H1 (cell line): ENCODE data around the gene PWP1. TPM values are rescaled to one million over a fixed set of nuclear protein-coding genes. Genes with fewer than 3 reads are reported as not detected.

Experiments used
- CTCF ChIA-PET: fragments of 300-600 bp; sonication (Branson Sonifier 250); formaldehyde crosslinking; loops from one replicate; lab custom pipeline; 2021; ENCODE audit not compliant: partially characterized antibody; lab: Charles Lee
- POLR2A ChIA-PET: fragments of 300-600 bp; sonication (Branson Sonifier 250); formaldehyde crosslinking; loops from one replicate; lab custom pipeline; 2021; ENCODE audit warnings: inconsistent platforms; ENCODE audit not compliant: partially characterized antibody; lab: Charles Lee
- DNase-seq, 2 experiments: peaks; one replicate each; pipeline versions ENCODE4 v3.0.0 to v3.0.0-alpha.2; 2010 to 2022; ENCODE audit warnings: low spot score in 2 of 2, low read depth in 1 of 2, mixed read lengths in 1 of 2
- FAIRE-seq: peaks from 2 replicates; lab custom pipeline; 2011; peaks lifted over from hg19 to GRCh38; lab: Jason Lieb, UNC
- H2AFZ ChIP-seq: 2 replicates; pipeline ENCODE4 v1.8.1; 2012; ENCODE audit warnings: low read length, inconsistent platforms
- H2AK5ac ChIP-seq: 2 replicates; pipeline ENCODE4 v1.6.1; 2013; ENCODE audit warnings: low read depth, low read length
- H2BK120ac ChIP-seq: replicated peaks from 2 replicates; pipeline ENCODE3; 2013; ENCODE audit warnings: low read depth, low read length, inconsistent platforms
- H2BK12ac ChIP-seq: 2 replicates; pipeline ENCODE4 v1.6.1; 2013; ENCODE audit warnings: low read depth, low read length
- H2BK15ac ChIP-seq: 2 replicates; pipeline ENCODE4 v1.6.1; 2013; ENCODE audit warnings: low read length
- H2BK20ac ChIP-seq: 2 replicates; pipeline ENCODE4 v1.6.1; 2013; ENCODE audit warnings: low read length
- H2BK5ac ChIP-seq: 2 replicates; pipeline ENCODE4 v1.6.1; 2013; ENCODE audit warnings: low read depth, low read length
- H3K14ac ChIP-seq: 2 replicates; pipeline ENCODE4 v1.6.1; 2013; ENCODE audit warnings: inconsistent platforms; ENCODE audit not compliant: insufficient read length
- H3K18ac ChIP-seq: 2 replicates; pipeline ENCODE4 v1.6.1; 2013; ENCODE audit warnings: low read length; ENCODE audit errors: extremely low read depth
- H3K23ac ChIP-seq: 2 replicates; pipeline ENCODE4 v1.6.1; 2013; ENCODE audit warnings: inconsistent platforms; ENCODE audit not compliant: insufficient read length
- H3K23me2 ChIP-seq: 2 replicates; pipeline ENCODE4 v1.6.1; 2013; ENCODE audit warnings: low read depth, low read length
- H3K27ac ChIP-seq: 2 replicates; pipeline ENCODE4 v1.6.1; 2011; ENCODE audit warnings: low read depth, low read length, inconsistent platforms
- H3K27me3 ChIP-seq, 4 experiments: replicated peaks in 1 of 4; 1 replicate in 1 of 4; 2 replicates in 3 of 4; pipeline versions ENCODE4 v1.6.1 to v1.8.1; 2011 to 2013; ENCODE audit warnings: low read length in 3 of 4, mild to moderate bottlenecking in 3 of 4, inconsistent platforms in 2 of 4, mixed read lengths in 2 of 4, moderate library complexity in 1 of 4; ENCODE audit not compliant: control insufficient read depth in 3 of 4, insufficient read depth in 3 of 4; ENCODE audit errors: extremely low read depth in 1 of 4
- H3K36me3 ChIP-seq, 4 experiments: 2 replicates each; pipeline versions ENCODE4 v1.6.1 to v1.8.1; 2011 to 2013; ENCODE audit warnings: mild to moderate bottlenecking in 4 of 4, low read length in 3 of 4, moderate library complexity in 2 of 4, control low read depth in 1 of 4, inconsistent platforms in 1 of 4; ENCODE audit not compliant: insufficient read depth in 4 of 4, control insufficient read depth in 2 of 4
- H3K4ac ChIP-seq: replicated peaks from 2 replicates; pipeline ENCODE3; 2013; ENCODE audit warnings: low read length, low read depth, mixed read lengths, inconsistent platforms; ENCODE audit not compliant: insufficient read length
- H3K4me1 ChIP-seq, 4 experiments: replicated peaks in 1 of 4; 1 replicate in 1 of 4; 2 replicates in 3 of 4; pipeline versions ENCODE4 v1.6.1 to v1.8.1; 2011 to 2013; ENCODE audit warnings: low read length in 3 of 4, inconsistent platforms in 2 of 4, mixed read lengths in 1 of 4; ENCODE audit not compliant: insufficient read depth in 4 of 4, control insufficient read depth in 3 of 4
- H3K4me2 ChIP-seq, 2 experiments: 2 replicates each; pipeline versions ENCODE4 v1.6.1 to v1.8.1; 2011 to 2013; ENCODE audit warnings: low read depth in 2 of 2, low read length in 2 of 2, control low read depth in 1 of 2, inconsistent platforms in 1 of 2, mild to moderate bottlenecking in 1 of 2; ENCODE audit not compliant: insufficient read depth in 1 of 2
- H3K4me3 ChIP-seq, 4 experiments: fragments of 200-600, 300-600 bp in 1 of 4; sonication (generic), shearing (Covaris generic), sonication (Bioruptor Twin) in 1 of 4; 2 replicates each; pipeline versions ENCODE4 v1.5.1 to v1.8.1; 2011 to 2016; ENCODE audit warnings: low read length in 4 of 4, low read depth in 3 of 4, control low read depth in 2 of 4, inconsistent platforms in 2 of 4, mild to moderate bottlenecking in 2 of 4, mixed read lengths in 1 of 4, moderate library complexity in 1 of 4; ENCODE audit not compliant: insufficient read depth in 2 of 4; ENCODE audit errors: extremely low read depth in 1 of 4
- H3K56ac ChIP-seq: replicated peaks from 2 replicates; pipeline ENCODE3; 2013; ENCODE audit warnings: low read depth, mild to moderate bottlenecking, mixed read lengths, low read length, inconsistent platforms; ENCODE audit not compliant: insufficient read length
- H3K79me1 ChIP-seq: 2 replicates; pipeline ENCODE4 v1.6.1; 2013; ENCODE audit warnings: low read depth, low read length, control low read depth
- H3K79me2 ChIP-seq, 2 experiments: 2 replicates each; pipeline versions ENCODE4 v1.6.1 to v1.8.1; 2012 to 2013; ENCODE audit warnings: low read length in 2 of 2, mild to moderate bottlenecking in 2 of 2, inconsistent platforms in 1 of 2; ENCODE audit not compliant: insufficient read depth in 2 of 2, control insufficient read depth in 1 of 2
- H3K9ac ChIP-seq, 4 experiments: replicated peaks in 1 of 4; 1 replicate in 1 of 4; 2 replicates in 3 of 4; pipeline versions ENCODE4 v1.6.1 to v1.8.1; 2011 to 2013; ENCODE audit warnings: low read depth in 3 of 4, low read length in 3 of 4, control low read depth in 2 of 4, mild to moderate bottlenecking in 2 of 4, moderate library complexity in 2 of 4, inconsistent platforms in 1 of 4; ENCODE audit errors: extremely low read depth in 1 of 4
- H3K9me3 ChIP-seq, 2 experiments: 2 replicates each; pipeline versions ENCODE4 v1.6.1 to v1.8.1; 2012 to 2013; ENCODE audit warnings: mild to moderate bottlenecking in 2 of 2, moderate library complexity in 2 of 2, control low read depth in 1 of 2, inconsistent platforms in 1 of 2, low read depth in 1 of 2, low read length in 1 of 2, mixed read lengths in 1 of 2; ENCODE audit not compliant: insufficient read depth in 2 of 2
- H4K20me1 ChIP-seq, 2 experiments: replicated peaks in 1 of 2; 2 replicates each; pipeline versions ENCODE3 to v1.8.1; 2011 to 2013; ENCODE audit warnings: inconsistent platforms in 2 of 2, low read length in 2 of 2, mild to moderate bottlenecking in 1 of 2; ENCODE audit not compliant: insufficient read depth in 2 of 2, control insufficient read depth in 1 of 2
- H4K5ac ChIP-seq: 2 replicates; pipeline ENCODE4 v1.6.1; 2013; ENCODE audit warnings: low read length, low read depth, mixed read lengths, inconsistent platforms; ENCODE audit not compliant: insufficient read length
- H4K8ac ChIP-seq: 2 replicates; pipeline ENCODE4 v1.8.0; 2013; ENCODE audit warnings: mild to moderate bottlenecking, moderate library complexity, low read length, inconsistent platforms; ENCODE audit not compliant: insufficient read depth; ENCODE audit errors: extremely low read depth
- H4K91ac ChIP-seq: replicated peaks from 2 replicates; pipeline ENCODE3; 2013; ENCODE audit warnings: low read length, mixed read lengths, inconsistent platforms; ENCODE audit not compliant: insufficient read length
- BACH1 ChIP-seq: IDR thresholded peaks from 2 replicates; pipeline ENCODE4 v1.6.1; 2012; ENCODE audit warnings: low read length, improper control_type of control experiment
- CBX5 ChIP-seq: fragments of 300-800, 300-1000 bp; sonication (generic); IDR thresholded peaks from 2 replicates; pipeline ENCODE4 v1.7.1; 2016; ENCODE audit warnings: antibody characterized with exemption, low read length, low read depth
- GABPA ChIP-seq: IDR thresholded peaks from 2 replicates; pipeline ENCODE4 v1.6.1; 2011; ENCODE audit warnings: mild to moderate bottlenecking, low read length, moderate library complexity, borderline replicate concordance; ENCODE audit not compliant: insufficient read depth
- MAX ChIP-seq: IDR thresholded peaks from 2 replicates; pipeline ENCODE4 v1.6.1; 2012; ENCODE audit warnings: inconsistent platforms
- POU5F1 ChIP-seq: IDR thresholded peaks from 2 replicates; pipeline ENCODE4 v1.6.1; 2011; ENCODE audit warnings: low read depth, mild to moderate bottlenecking, low read length, moderate library complexity
- RAD21 ChIP-seq, 2 experiments: IDR thresholded peaks in 1 of 2; conservative IDR thresholded peaks in 1 of 2; 2 replicates each; pipeline ENCODE4 v1.6.1; 2011; ENCODE audit warnings: low read depth in 2 of 2, low read length in 2 of 2, improper control_type of control experiment in 1 of 2, inconsistent platforms in 1 of 2, mild to moderate bottlenecking in 1 of 2, moderate library complexity in 1 of 2
- RNF2 ChIP-seq: fragments of 200-900, 300-1000 bp; sonication (generic); IDR thresholded peaks from 2 replicates; pipeline ENCODE4 v1.7.1; 2016; ENCODE audit warnings: borderline replicate concordance, low read depth, mild to moderate bottlenecking, antibody characterized with exemption, low read length; ENCODE audit not compliant: poor library complexity, severe bottlenecking; ENCODE audit errors: missing control alignments
- SP2 ChIP-seq: IDR thresholded peaks from 2 replicates; pipeline ENCODE4 v1.6.1; 2012; ENCODE audit warnings: mild to moderate bottlenecking, low read length, inconsistent platforms
- TAF7 ChIP-seq: optimal IDR thresholded peaks from 2 replicates; pipeline ENCODE3; 2011; ENCODE audit warnings: low read depth, mild to moderate bottlenecking, inconsistent platforms, low read length, moderate library complexity, borderline replicate concordance
- WGBS, 2 experiments: shearing (Covaris generic) in 1 of 2; methylation state at CpG; one replicate each; pipeline versions ENCODE4 v1.1.6 to v1.1.7; 2013 to 2015; ENCODE audit warnings: low lambda C conversion rate in 2 of 2, mixed read lengths in 2 of 2, inconsistent platforms in 1 of 2, low coverage in 1 of 2, missing lambda C conversion rate in 1 of 2; ENCODE audit not compliant: insufficient replicate concordance in 2 of 2, insufficient coverage in 1 of 2, insufficient read length in 1 of 2; ENCODE audit errors: extremely low coverage in 1 of 2, missing lambda C conversion rate in 1 of 2; 5-methylcytosine and 5-hydroxymethylcytosine counted together
- polyA plus RNA-seq, 7 experiments: library from polyadenylated mRNA; depleted of rRNA in 3 of 7; stranded (reverse) in 5 of 7; unstranded in 2 of 7; fragments of >200 nt in 5 of 7; fragments of 200-250 nt in 2 of 7; gene quantifications; 1 replicate in 5 of 7; 2 replicates in 1 of 7; 4 replicates in 1 of 7; pipeline versions ENCODE4 v1.2.1 to v1.2.3, GENCODE V29; 2011 to 2013; ENCODE audit warnings: missing spikeins in 2 of 7, mixed read lengths in 2 of 7
- total RNA-seq: library from RNA; stranded (reverse); fragmentation: NEBNext Ultra II Directional; extraction: Animal tissue kit (Norgen Biotek cat#: 25700); gene quantifications from 2 replicates; pipeline ENCODE4 v1.2.1, GENCODE V29; 2021

The PWP1 gene
- total and polyA plus RNA-seq, 2 of the 8 experiments (the other 6 are each of a cell fraction or from before 2014, with no cell fraction given), result 57.8 to 78.5 TPM

DNA sequence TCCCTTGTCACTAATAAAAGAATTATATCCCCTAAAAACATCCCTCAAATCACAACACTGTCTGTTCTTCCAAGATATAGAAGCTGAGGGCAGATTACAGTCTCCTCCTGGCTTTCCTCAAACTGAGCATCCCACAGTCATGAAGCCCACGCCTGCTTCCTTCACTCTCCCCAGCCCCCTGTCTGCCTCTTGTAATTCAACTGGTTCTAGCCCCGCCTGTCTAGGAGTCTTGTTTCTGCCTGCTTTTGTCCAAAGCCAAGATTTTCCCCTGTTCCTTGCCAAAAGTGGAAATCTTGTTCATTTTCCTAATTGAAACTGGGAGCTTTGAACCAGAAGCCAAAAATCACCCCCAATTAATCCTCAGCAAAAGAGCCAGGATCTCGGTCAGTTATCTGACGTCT lies 35.9 kb upstream of the PWP1 start:
- Histone ChIP-seq H3K23ac (no peak overlapping the region), H3K79me1 (no peaks in the 10 kb centered on the region), H2AK5ac (no peak overlapping the region), H2BK120ac (no peak overlapping the region), H2AFZ (no peak overlapping the region), H2BK15ac (no peak overlapping the region), H3K79me2 (no peaks in the 10 kb centered on the region), H3K9me3 (peaks cover 0 to 2% of the 10 kb centered on the region in 2 experiments; a peak in 1 of 4 replicates), H3K4ac (no peak overlapping the region), H3K18ac (no peak overlapping the region), H3K4me3 (no peak overlapping the region), H2BK5ac (no peak overlapping the region; the same call in 1 of the 2 replicates), H3K4me2 (no peak overlapping the region), H3K27ac (no peak overlapping the region), H4K5ac (no peak overlapping the region), H3K23me2 (no peaks in the 10 kb centered on the region), H3K56ac (no peak overlapping the region), H2BK12ac (no peak overlapping the region), H3K9ac (no peak overlapping the region), H4K20me1 (no peaks in the 10 kb centered on the region), H3K36me3 (no peaks in the 10 kb centered on the region), H4K91ac (no peak overlapping the region), H3K14ac (no peak overlapping the region), H3K4me1 (peaks cover 14 to 26% (median 20%) of the 10 kb centered on the region in 4 experiments), H4K8ac (no peak overlapping the region), H3K27me3 (no peaks in the 10 kb centered on the region), H2BK20ac (no peak overlapping the region)
- CTCF ChIA-PET, result interaction anchor here (1.3 kb wide), 1 partner anchor 27 kb away, joined by 3 read pairs; no protein-coding TSS in a partner anchor
- no peak for TF ChIP-seq RNF2
- TF ChIP-seq CBX5, result no peak
- TF ChIP-seq RAD21 (IDR thresholded peaks at IDR 0.05 in 1 of 2, conservative IDR thresholded peaks at IDR 0.05 in 1 of 2; ENCODE audit: low read depth in 2 of 2, low read length in 2 of 2), result no peak
- TF ChIP-seq MAX, result no peak
- no peak for TF ChIP-seq POU5F1
- no peak for TF ChIP-seq TAF7
- no peak for TF ChIP-seq SP2
- no peak for TF ChIP-seq GABPA
- TF ChIP-seq BACH1, result no peak
- no peak for DNase-seq
- FAIRE-seq, result no peak
- WGBS, 2 experiments, result 94% methylated on average over 4 of the region's 4 CpGs; no CpG with 5 or more reads in 1 of the 2 experiments
- POLR2A ChIA-PET, result interaction anchor here (0.6 to 1.2 kb wide), 2 partner anchors 15 to 229 kb away, joined by 3 to 5 read pairs; no protein-coding TSS in a partner anchor
